SU-DHL-6 (cell line): ENCODE results near the gene HIVEP2.

Experiments used
- CTCF ChIP-seq: fragments of 200-600 bp; sonication (generic); IDR thresholded peaks from one replicate; pipeline ENCODE4 v1.5.1; 2017; ENCODE audit warnings: antibody characterized with exemption, mild to moderate bottlenecking, low read length, moderate library complexity; ENCODE audit not compliant: insufficient read depth, poor library complexity, severe bottlenecking
- EZH2phosphoT487 ChIP-seq: fragments of 200-600 bp; sonication (generic), shearing (Covaris generic); conservative IDR thresholded peaks from 2 replicates; pipeline ENCODE4 v1.6.1; 2018; ENCODE audit warnings: mild to moderate bottlenecking, antibody characterized with exemption, low read length, moderate library complexity, mixed read lengths

- TF ChIP-seq CTCF (no peak), EZH2phosphoT487 (no peak)
These were observed 6.5 kb downstream of the HIVEP2 start for GRCh38 chr6:142938510-142938909.
